ENCODE measurements around the gene RAB14.

DNA sequence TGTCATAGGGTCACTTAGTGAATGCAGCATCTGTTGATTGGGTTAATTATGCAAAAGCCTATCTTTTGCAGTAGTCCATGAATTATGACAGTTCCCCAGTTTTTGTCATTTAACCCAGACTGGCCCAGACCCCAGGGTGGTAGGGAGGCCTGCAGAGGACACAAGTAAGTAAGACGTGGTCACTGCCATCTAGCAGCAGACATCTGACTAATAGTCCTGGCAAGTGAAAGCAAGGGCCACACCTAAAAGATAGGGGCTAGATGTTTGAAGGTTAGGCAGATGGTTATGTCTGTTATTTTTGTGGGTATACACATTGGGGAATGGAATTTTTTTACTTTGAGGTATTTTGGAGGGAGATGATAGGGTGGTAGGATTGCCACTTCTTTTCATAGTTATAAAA, 48.0 kb downstream of the RAB14 start:
- TF ChIP-seq, protein P1, sequence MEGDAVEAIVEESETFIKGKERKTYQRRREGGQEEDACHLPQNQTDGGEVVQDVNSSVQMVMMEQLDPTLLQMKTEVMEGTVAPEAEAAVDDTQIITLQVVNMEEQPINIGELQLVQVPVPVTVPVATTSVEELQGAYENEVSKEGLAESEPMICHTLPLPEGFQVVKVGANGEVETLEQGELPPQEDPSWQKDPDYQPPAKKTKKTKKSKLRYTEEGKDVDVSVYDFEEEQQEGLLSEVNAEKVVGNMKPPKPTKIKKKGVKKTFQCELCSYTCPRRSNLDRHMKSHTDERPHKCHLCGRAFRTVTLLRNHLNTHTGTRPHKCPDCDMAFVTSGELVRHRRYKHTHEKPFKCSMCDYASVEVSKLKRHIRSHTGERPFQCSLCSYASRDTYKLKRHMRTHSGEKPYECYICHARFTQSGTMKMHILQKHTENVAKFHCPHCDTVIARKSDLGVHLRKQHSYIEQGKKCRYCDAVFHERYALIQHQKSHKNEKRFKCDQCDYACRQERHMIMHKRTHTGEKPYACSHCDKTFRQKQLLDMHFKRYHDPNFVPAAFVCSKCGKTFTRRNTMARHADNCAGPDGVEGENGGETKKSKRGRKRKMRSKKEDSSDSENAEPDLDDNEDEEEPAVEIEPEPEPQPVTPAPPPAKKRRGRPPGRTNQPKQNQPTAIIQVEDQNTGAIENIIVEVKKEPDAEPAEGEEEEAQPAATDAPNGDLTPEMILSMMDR (IDR thresholded peaks at IDR 0.05; ENCODE audit: poor library complexity, severe bottlenecking) = no peak
- TF ChIP-seq SMC3 (conservative IDR thresholded peaks at IDR 0.05; ENCODE audit: poor library complexity) (no peak), POLR2AphosphoS5 (IDR thresholded peaks at IDR 0.05) (no peak), TAF1 (IDR thresholded peaks at IDR 0.05; ENCODE audit: low read depth) (no peak), EP300 (conservative IDR thresholded peaks at IDR 0.05; ENCODE audit: poor library complexity, severe bottlenecking) (no peak), EZH2 (IDR thresholded peaks at IDR 0.05; ENCODE audit: borderline replicate concordance, insufficient read depth, low read length, poor library complexity, severe bottlenecking) (no peak), RAD21 (conservative IDR thresholded peaks at IDR 0.05) (no peak), MXI1 (conservative IDR thresholded peaks at IDR 0.05; ENCODE audit: poor library complexity, severe bottlenecking) (no peak)
